ENCODE results near the gene SBF2.

SBF2 gene

GRCh38 chr11:9839550-9839949, 454.5 kb downstream of the SBF2 start:
- DNase-seq, result no peak
- Histone ChIP-seq H4K20me1 (ENCODE audit: insufficient read depth, low read length) (no peaks in the 10 kb centered on the region), H3K79me2 (ENCODE audit: low read length) (no peaks in the 10 kb centered on the region), H3K27me3 (replicated peaks; ENCODE audit: insufficient read depth, low read length) (no peaks in the 10 kb centered on the region), H3K9me2 (replicated peaks; ENCODE audit: insufficient read depth, low read length) (no peaks in the 10 kb centered on the region), H3F3A (ENCODE audit: insufficient read depth, low read length) (no peaks in the 10 kb centered on the region), H3K4me3 (ENCODE audit: low read length) (no peak overlapping the region), H3K9ac (ENCODE audit: low read length) (no peak overlapping the region), H3K36me3 (replicated peaks; ENCODE audit: insufficient read depth, low read length) (no peaks in the 10 kb centered on the region), H3K4me1 (ENCODE audit: low read length) (no peaks in the 10 kb centered on the region), H2AFZ (ENCODE audit: low read length) (no peak overlapping the region), H3K9me3 (replicated peaks; ENCODE audit: insufficient read depth, low read length) (no peaks in the 10 kb centered on the region), H3K4me2 (ENCODE audit: low read depth, low read length) (no peak overlapping the region), H3K27ac (ENCODE audit: low read length) (no peak overlapping the region)
- TF ChIP-seq, protein P1, sequence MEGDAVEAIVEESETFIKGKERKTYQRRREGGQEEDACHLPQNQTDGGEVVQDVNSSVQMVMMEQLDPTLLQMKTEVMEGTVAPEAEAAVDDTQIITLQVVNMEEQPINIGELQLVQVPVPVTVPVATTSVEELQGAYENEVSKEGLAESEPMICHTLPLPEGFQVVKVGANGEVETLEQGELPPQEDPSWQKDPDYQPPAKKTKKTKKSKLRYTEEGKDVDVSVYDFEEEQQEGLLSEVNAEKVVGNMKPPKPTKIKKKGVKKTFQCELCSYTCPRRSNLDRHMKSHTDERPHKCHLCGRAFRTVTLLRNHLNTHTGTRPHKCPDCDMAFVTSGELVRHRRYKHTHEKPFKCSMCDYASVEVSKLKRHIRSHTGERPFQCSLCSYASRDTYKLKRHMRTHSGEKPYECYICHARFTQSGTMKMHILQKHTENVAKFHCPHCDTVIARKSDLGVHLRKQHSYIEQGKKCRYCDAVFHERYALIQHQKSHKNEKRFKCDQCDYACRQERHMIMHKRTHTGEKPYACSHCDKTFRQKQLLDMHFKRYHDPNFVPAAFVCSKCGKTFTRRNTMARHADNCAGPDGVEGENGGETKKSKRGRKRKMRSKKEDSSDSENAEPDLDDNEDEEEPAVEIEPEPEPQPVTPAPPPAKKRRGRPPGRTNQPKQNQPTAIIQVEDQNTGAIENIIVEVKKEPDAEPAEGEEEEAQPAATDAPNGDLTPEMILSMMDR (IDR thresholded peaks at IDR 0.05; ENCODE audit: low read length), result no peak
- no peak for TF ChIP-seq EZH2 (optimal IDR thresholded peaks at IDR 0.05; ENCODE audit: low read depth, low read length)

GRCh38 chr11:9838961-9839360, 455.1 kb downstream of the SBF2 start:
- TF ChIP-seq EZH2 (optimal IDR thresholded peaks at IDR 0.05; ENCODE audit: low read depth, low read length) (no peak), EZH2phosphoT487 (IDR thresholded peaks at IDR 0.05; ENCODE audit: low read length) (no peak)
- TF ChIP-seq, protein P1 (IDR thresholded peaks at IDR 0.05; ENCODE audit: low read length), result no peak
- no peak overlapping the region for H3K4me2 ChIP-seq (ENCODE audit: low read depth, low read length)
- no peak for DNase-seq

GRCh38 chr11:9838229-9838628, 455.8 kb downstream of the SBF2 start:
- no peak overlapping the region for H2AFZ ChIP-seq (ENCODE audit: low read length)
- no peaks in the 10 kb centered on the region for H3K9me2 ChIP-seq (replicated peaks; ENCODE audit: insufficient read depth, low read length)
- TF ChIP-seq, protein P1 (IDR thresholded peaks at IDR 0.05; ENCODE audit: low read length), result no peak
- TF ChIP-seq EZH2 (optimal IDR thresholded peaks at IDR 0.05; ENCODE audit: low read depth, low read length), result no peak
- no peak overlapping the region for H3K27ac ChIP-seq (ENCODE audit: low read length)
- H3K9me3 ChIP-seq (replicated peaks; ENCODE audit: insufficient read depth, low read length), result no peaks in the 10 kb centered on the region
- H3K4me2 ChIP-seq (ENCODE audit: low read depth, low read length), result no peak overlapping the region
- no peaks in the 10 kb centered on the region for H3K4me1 ChIP-seq (ENCODE audit: low read length)
- no peaks in the 10 kb centered on the region for H3K79me2 ChIP-seq (ENCODE audit: low read length)
- H3K4me3 ChIP-seq (ENCODE audit: low read length), result no peak overlapping the region
- H3F3A ChIP-seq (ENCODE audit: insufficient read depth, low read length), result no peaks in the 10 kb centered on the region
- no peaks in the 10 kb centered on the region for H4K20me1 ChIP-seq (ENCODE audit: insufficient read depth, low read length)
- no peaks in the 10 kb centered on the region for H3K27me3 ChIP-seq (replicated peaks; ENCODE audit: insufficient read depth, low read length)
- H3K36me3 ChIP-seq (replicated peaks; ENCODE audit: insufficient read depth, low read length), result no peaks in the 10 kb centered on the region
- H3K9ac ChIP-seq (ENCODE audit: low read length), result no peak overlapping the region
- no peak for DNase-seq

More at GRCh38 chr11:9838961-9839360, 455.1 kb downstream of the SBF2 start:
- Histone ChIP-seq H3K79me2 (ENCODE audit: low read length) (no peaks in the 10 kb centered on the region), H2AFZ (ENCODE audit: low read length) (no peak overlapping the region), H3K4me1 (ENCODE audit: low read length) (no peaks in the 10 kb centered on the region), H3K4me3 (ENCODE audit: low read length) (no peak overlapping the region), H3K36me3 (replicated peaks; ENCODE audit: insufficient read depth, low read length) (no peaks in the 10 kb centered on the region), H3K27ac (ENCODE audit: low read length) (no peak overlapping the region), H3K9me2 (replicated peaks; ENCODE audit: insufficient read depth, low read length) (no peaks in the 10 kb centered on the region), H3K9ac (ENCODE audit: low read length) (no peak overlapping the region), H4K20me1 (ENCODE audit: insufficient read depth, low read length) (no peaks in the 10 kb centered on the region), H3F3A (ENCODE audit: insufficient read depth, low read length) (no peaks in the 10 kb centered on the region), H3K27me3 (replicated peaks; ENCODE audit: insufficient read depth, low read length) (no peaks in the 10 kb centered on the region), H3K9me3 (replicated peaks; ENCODE audit: insufficient read depth, low read length) (no peaks in the 10 kb centered on the region)
